GM18861 (cell line): ENCODE results near the gene KDM1A.

ENCODE experiments used
- ATAC-seq: cut with Tn5 transposase; IDR thresholded peaks from one replicate; pipeline ENCODE4 v1.9.1; 2021; ENCODE audit not compliant: unreplicated experiment

KDM1A gene

GRCh38 chr1:23103001-23103889 lies 84.0 kb downstream of the KDM1A start:
- no peak for ATAC-seq

- no peak for ATAC-seq
Observed at GRCh38 chr1:23108918-23109533, 89.8 kb downstream of the KDM1A start.

DNA sequence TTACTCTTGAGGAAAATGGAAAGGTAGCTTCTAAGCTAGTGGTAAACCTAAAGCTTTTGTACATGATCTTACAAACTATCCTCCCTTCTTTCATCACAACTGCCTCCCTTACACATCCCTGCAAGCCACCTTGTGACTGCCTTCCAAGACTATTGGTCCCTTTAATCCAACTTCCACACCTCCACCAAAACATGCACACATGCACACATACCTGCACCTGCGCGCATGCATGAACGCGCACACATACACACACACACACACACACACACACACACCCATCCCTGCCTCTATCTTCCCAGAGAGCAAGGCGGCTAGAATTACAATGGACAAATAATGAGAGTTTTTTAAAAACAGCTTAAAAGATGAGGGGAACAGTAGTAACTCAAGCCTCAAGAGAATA lies 91.1 kb downstream of the KDM1A start:
- ATAC-seq = no peak

- no peak for ATAC-seq
Observed at GRCh38 chr1:23111600-23112535, 92.6 kb downstream of the KDM1A start.

DNA sequence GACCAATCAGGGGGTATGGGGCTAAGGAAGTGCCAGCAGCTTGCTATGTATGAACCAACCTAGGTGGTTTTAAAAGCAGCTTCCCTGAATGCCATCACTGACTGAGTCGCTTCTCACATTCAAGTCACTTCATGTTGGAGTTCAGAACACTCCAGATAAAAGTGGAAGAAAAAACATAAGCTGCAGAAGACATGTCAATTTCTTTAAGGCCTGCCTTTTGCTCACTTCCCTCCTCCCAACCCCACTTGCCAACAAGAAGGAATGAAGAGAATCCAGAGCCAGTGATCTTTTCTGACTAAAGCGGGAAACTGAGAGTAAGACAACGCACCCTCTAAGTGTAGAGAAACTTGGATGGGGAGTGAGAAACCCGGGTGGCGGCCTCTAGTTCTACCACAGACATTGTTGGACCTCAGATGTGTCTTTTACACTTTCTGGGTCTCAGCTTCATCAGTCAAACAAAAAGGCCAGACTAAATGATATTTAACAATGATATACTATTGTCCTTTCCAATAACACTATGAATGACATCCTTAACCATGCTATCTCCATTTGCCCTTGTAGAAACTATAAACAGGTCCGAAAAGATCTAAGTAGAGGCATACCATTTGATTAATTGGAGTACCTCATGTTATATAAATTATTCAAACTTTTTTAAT lies 95.3 kb downstream of the KDM1A start:
- no peak for ATAC-seq

DNA sequence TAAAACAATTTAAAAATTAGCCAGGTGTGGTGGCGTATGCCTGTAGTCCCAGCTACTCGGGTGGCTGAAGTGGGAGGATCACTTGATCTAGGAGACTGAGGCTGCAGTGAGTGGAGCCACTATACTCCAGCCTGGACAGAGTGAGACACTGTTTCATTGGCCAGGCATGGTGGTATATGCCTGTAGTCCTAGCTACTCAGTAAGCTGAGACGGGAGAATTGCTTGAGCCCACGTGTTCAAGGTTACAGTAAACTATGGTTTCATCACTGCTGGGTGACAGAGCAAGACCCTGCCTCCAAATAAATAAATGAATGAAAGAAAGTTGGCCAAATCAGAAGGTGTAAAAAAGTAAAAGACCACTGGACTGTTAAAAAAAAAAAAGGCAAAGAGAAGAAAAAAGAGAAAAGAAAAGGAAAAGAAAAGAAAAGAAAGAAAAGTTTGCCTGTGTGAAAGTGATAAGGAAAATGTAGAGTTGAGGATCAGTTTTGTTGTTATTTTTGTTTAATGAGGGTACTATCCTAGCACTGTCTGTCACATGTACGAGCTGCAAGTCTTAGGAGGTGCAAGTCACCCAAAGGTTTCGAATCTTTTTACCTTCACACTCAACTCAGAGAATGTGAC lies 97.1 kb downstream of the KDM1A start:
- ATAC-seq = no peak

- ATAC-seq = no peak
Observed at GRCh38 chr1:23116921-23117699, 97.8 kb downstream of the KDM1A start.

DNA sequence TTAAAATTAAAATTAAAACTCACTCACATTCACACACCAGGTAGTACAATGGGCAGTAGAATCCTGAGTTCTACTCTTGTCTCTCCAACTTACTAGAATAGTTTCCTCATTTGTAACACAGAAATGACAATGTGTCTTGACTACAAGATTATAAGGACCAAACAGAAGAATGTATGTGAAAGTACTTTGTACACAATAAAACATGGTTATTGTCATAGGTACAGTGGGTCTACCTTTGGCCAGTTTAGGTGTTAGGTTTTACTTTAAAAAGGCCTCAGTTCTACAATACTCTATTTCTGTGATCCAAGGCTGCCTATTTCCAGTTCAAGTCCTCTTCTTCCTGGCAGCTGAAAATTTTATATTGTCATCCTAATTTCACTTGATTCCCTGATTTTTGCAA lies 99.1 kb downstream of the KDM1A start:
- ATAC-seq = no peak

DNA sequence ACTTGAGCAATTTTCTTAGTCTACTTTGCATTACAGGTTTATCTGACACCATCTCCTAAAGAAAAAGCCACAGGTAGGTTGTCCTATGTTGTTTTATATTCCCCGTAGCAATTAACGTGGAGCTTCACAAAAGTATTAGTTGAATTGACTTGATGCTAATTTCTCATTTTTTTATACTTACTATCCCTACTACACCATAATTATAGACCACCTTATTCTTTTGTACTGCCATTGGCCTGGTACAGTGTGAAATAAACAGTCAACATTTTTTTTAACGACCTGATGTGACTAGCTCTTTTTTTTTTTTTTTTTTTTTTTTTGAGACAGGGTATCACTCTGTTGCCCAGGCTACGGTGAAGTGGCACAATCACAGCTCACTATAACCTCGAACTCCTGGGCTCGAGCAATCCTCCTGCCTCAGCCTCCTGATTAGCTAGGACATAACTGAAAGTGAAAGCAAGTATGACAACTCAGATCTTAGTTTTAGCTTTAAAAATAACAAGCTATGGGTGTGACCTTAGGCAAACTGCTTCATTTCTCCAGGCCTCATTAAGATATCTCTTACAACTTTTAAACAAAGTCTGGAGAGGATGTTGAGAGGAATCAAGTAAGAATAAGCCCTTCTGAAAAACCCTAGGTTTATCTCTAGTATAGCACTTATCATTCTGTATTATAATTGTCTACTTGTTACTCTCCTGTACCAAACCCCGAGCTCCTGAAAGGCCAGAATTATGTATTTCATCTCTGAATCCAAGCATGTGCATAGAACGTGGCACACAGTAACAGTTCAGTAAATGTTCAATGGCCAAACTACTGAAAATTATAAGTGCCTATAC lies 99.9 kb downstream of the KDM1A start:
- ATAC-seq = no peak

- ATAC-seq = no peak
Observed at GRCh38 chr1:23120383-23120782, 101.1 kb downstream of the KDM1A start.

GRCh38 chr1:23122023-23122748 lies 102.9 kb downstream of the KDM1A start:
- ATAC-seq = no peak

GRCh38 chr1:23122796-23123195 lies 103.5 kb downstream of the KDM1A start:
- ATAC-seq = no peak

DNA sequence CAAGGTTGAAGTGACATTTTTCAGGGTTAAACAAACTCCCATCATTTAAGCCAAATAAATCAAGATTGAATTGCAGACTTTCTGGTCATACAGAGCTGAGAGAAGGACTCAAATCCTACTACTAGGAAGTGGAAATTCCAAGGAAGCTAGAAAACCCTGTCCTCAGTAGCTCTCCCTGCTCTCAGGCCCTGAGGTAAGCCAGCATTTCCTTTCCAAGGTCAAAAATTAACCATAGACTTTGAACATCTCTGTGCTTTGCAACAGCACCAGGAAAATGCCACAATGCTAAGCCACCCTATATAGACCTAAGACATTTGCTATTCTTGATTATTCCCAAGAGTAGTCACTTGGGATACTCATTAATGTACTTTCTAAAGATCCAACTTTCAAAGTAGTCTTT lies 104.3 kb downstream of the KDM1A start:
- no peak for ATAC-seq

DNA sequence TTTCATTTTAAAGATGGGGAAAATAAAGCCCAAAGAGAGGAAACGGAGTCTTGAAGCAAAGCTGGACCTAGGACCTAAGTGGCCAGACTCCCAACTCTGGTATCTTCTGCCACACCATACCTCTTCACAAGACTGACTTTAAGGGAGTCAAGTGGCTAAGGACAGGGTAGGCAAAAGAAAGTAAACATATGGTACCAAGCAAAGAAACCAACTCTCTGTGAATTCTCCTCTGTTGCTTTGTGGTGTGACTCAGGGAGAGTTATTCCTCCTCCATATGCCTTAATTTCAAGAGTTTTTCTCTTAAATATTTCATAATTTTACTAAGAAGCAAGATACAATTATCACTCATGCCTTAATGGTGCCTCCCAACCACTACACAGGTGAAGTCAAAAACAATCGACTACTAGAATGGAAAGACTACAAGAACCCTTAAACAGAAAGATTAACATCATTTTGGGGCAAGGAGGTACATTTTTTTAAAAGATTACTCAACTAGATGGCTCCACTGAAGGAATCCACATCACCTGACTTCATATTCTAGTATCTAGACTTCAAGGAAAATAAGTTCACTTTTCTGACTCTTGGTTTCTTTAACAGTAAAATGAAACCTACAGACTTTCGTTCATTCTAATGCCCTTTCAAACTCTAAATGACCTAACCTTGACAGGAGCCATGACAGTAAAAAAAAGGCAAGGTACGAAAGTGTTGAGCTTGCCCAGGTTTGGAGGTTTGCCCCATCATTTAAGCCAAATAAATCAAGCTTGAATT lies 105.2 kb downstream of the KDM1A start:
- no peak for ATAC-seq

DNA sequence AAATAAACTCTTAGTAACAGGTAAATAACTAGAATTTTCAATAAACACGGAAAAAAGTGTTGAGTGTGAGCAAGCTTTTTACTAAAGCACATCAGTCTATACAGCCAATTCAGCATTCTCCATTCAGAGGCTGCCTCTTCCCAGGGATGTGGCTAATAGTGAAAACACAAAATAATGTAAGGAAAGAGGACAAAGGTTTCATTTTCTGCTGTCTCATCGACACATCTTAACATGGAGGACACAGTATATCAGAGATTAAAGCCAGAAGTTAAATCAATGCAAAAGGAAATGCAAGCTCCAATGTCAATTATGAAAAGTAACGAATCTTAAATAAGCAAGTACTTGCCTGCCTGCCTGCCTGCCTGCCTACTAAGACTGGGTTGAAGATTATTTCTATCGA lies 106.2 kb downstream of the KDM1A start:
- no peak for ATAC-seq

- ATAC-seq = no peak
Observed at GRCh38 chr1:23126200-23126599, 106.9 kb downstream of the KDM1A start.

DNA sequence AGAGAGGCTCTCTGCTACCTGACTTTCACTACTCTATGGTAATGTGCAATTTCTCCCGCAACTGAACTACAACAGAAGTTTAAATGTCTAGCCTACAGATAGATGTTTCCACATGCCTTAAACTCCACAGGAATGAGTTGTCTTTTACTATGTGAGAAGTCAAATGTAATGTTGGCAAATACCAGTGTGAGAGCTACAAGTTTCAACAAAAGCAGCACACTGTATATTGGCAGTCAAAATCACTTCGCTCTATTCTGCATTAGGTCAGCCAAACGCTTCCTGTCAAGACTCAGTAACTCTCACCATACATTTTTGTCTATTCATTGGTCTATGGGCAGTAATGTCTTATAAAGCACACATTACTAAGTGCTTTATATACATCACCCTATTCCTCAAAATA lies 107.5 kb downstream of the KDM1A start:
- ATAC-seq = no peak
